ENCODE data around the gene EEA1.
A peak's percentile ranks its signal among the peaks of the same experiment; 100 is the strongest.

EEA1 gene

GRCh38 chr12:92743026-92743425 lies 186.1 kb downstream of the EEA1 start:
- H3K4me3 ChIP-seq (replicated peaks in 1 of 2; ENCODE audit: low read depth in 2 of 2, low read length in 2 of 2): no peak overlapping the region
- DNase-seq (ENCODE audit: low read depth in 2 of 2): no peak
- TF ChIP-seq CTCF (IDR thresholded peaks at IDR 0.05; ENCODE audit: low read depth, low read length): no peak

- no peak for TF ChIP-seq CTCF (IDR thresholded peaks at IDR 0.05; ENCODE audit: low read depth, low read length)
- H3K4me3 ChIP-seq (replicated peaks in 1 of 2; ENCODE audit: low read depth in 2 of 2, low read length in 2 of 2): no peak overlapping the region
- peak in 1 of 2 donors; percentile 51 for DNase-seq (ENCODE audit: low read depth in 2 of 2)
These were observed 188.7 kb downstream of the EEA1 start for GRCh38 chr12:92740411-92740810.

- no peak overlapping the region for H3K4me3 ChIP-seq (replicated peaks in 1 of 2; ENCODE audit: low read depth in 2 of 2, low read length in 2 of 2)
- no peak for TF ChIP-seq CTCF (IDR thresholded peaks at IDR 0.05; ENCODE audit: low read depth, low read length)
- DNase-seq (ENCODE audit: low read depth in 2 of 2): peak; percentile 27 to 36
These were observed 190.0 kb downstream of the EEA1 start for GRCh38 chr12:92739113-92739512.

- no peak overlapping the region for H3K4me3 ChIP-seq (replicated peaks in 1 of 2; ENCODE audit: low read depth in 2 of 2, low read length in 2 of 2)
- no peak for TF ChIP-seq CTCF (IDR thresholded peaks at IDR 0.05; ENCODE audit: low read depth, low read length)
- no peak for DNase-seq (ENCODE audit: low read depth in 2 of 2)
These were observed 190.9 kb downstream of the EEA1 start for GRCh38 chr12:92737855-92738850.

GRCh38 chr12:92736605-92737004 lies 192.5 kb downstream of the EEA1 start:
- no peak overlapping the region for H3K4me3 ChIP-seq (replicated peaks in 1 of 2; ENCODE audit: low read depth in 2 of 2, low read length in 2 of 2)
- DNase-seq (ENCODE audit: low read depth in 2 of 2): no peak
- TF ChIP-seq CTCF (IDR thresholded peaks at IDR 0.05; ENCODE audit: low read depth, low read length): no peak

GRCh38 chr12:92735131-92735721 lies 193.9 kb downstream of the EEA1 start:
- TF ChIP-seq CTCF (IDR thresholded peaks at IDR 0.05; ENCODE audit: low read depth, low read length): no peak
- peak; percentile 91 to 98 for DNase-seq (ENCODE audit: low read depth in 2 of 2)
- no peak overlapping the region for H3K4me3 ChIP-seq (replicated peaks in 1 of 2; ENCODE audit: low read depth in 2 of 2, low read length in 2 of 2)
